GM18909 (cell line): ENCODE data around the gene PRTFDC1.
"Not testable (repeated sequence)": the region's sequence is repeated elsewhere in the genome, so short reads cannot be mapped to it uniquely, and the experiment has no call there.

Source experiments
- ATAC-seq: cut with Tn5 transposase; IDR thresholded peaks from one replicate; pipeline ENCODE4 v1.9.1; 2021; ENCODE audit warnings: mild to moderate bottlenecking; ENCODE audit not compliant: unreplicated experiment, poor library complexity

PRTFDC1 gene

DNA sequence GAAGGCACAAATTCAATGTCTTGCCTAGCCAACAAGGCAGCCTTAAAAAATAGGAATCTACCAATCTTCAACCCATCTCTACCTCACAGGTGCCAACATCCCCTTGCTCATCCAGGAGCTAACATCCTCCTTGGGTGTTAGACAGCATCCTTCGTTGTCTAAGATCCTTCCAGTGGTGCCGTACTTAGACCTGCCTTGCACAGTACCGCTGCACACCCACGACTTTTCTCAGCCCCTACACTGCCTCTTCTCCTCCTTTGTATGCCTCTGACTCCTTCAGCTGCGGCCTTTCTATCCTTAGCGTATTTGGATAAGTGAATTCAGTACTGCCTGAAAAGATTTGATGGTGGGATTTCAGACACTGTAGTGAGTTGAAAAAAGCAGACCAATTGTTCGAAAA, 15.9 kb upstream of the PRTFDC1 start:
- no peak for ATAC-seq

GRCh38 chr10:24966962-24967481, 14.6 kb upstream of the PRTFDC1 start:
- no peak for ATAC-seq

- ATAC-seq = no peak
Observed at GRCh38 chr10:24965051-24965450, 12.6 kb upstream of the PRTFDC1 start.

- ATAC-seq = no peak
Observed at GRCh38 chr10:24963521-24964041, 11.2 kb upstream of the PRTFDC1 start.

GRCh38 chr10:24962995-24963394, 10.6 kb upstream of the PRTFDC1 start:
- no peak for ATAC-seq

DNA sequence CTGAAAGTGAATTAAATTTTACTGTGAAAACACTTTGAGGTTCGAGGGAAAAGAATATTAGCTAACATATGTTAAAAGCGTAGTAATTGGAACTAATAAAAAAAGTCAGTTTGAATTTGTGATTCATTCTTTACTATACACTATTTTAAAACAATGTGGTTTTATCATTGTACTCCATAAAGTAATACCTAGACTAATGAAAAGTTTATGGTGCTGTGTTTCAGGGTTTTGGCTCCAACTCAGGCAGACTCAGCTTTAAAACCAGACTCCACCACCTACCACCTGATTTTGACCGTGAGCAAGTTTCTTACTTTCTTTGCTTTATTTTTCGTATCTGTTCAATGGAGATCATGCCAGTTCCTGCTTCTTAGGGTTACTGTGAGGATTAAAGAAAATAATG, 9.2 kb upstream of the PRTFDC1 start:
- ATAC-seq = no peak

DNA sequence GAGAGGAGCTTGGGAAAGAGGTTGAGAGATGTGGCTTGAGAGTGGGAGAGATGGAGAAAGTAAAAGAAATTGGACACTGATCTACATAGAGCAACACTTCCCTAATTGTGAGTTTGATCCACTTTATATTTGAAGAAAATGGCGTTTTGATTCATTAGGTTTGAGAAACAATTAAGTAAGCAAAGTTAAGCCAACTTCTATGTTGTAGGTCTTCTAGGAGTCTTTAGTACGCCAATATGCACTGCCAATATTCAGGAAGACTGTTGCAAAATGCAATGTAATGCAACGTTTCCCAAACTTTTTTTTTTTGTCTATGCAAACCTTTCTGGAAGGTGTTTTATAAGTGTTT, 7.0 kb upstream of the PRTFDC1 start:
- ATAC-seq = no peak

- no peak for ATAC-seq
Observed at GRCh38 chr10:24958721-24959381, 6.4 kb upstream of the PRTFDC1 start.

DNA sequence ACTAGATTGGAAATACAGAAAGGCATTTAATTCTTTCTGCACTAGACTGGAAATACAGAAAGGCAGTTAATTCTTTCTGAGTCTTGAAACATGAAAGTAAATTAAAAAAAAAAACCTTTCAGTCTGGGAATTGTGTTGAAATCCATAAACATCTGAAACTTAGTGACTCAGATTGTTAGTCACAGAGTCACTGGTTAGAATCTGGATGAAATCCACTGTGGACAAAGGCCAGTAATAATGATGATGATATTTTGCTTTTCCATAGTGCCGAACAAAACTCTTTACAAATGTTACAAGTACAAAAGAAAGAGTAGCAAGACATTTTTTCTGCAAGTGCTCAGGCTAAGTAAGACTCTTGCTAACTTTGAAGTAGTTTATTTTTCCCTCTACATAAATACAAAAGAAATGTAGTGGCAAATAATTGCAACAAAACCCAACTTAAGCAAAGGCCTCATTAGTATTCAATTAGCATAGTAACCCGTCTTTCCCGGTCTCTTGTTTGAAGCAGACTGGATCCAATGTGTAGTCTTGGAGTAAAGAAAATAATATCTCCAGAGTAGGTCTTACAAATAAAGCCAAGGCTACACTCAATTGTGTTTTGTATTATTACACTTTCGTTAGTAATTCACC, 5.8 kb upstream of the PRTFDC1 start:
- no peak for ATAC-seq

GRCh38 chr10:24957624-24958051, 5.2 kb upstream of the PRTFDC1 start:
- ATAC-seq = not testable (repeated sequence)

DNA sequence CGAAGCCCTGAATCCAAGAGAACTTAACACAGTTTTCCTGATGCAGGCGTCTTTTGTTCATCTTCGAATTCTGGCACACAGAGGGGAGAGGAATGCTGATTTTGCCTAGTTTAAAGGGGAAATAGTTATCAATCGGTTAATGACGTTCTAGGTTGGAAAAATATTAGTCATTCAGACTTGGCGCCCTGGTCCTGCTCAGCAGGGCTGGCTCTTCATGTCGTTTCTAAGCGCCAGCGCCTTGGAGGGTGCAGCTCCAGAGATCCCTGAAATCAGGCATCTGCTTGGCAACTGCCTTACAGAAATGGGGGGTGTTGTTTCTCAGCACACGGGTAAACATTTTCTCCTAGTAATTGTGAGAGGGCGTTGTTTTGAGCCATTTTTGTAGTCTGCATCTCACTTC, 1.3 kb upstream of the PRTFDC1 start:
- no peak for ATAC-seq

- ATAC-seq = peak; percentile 69
Observed at GRCh38 chr10:24952707-24953645, 570 bp upstream of the PRTFDC1 start.

GRCh38 chr10:24951201-24952142, 934 bp downstream of the PRTFDC1 start:
- peak; percentile 28 for ATAC-seq

DNA sequence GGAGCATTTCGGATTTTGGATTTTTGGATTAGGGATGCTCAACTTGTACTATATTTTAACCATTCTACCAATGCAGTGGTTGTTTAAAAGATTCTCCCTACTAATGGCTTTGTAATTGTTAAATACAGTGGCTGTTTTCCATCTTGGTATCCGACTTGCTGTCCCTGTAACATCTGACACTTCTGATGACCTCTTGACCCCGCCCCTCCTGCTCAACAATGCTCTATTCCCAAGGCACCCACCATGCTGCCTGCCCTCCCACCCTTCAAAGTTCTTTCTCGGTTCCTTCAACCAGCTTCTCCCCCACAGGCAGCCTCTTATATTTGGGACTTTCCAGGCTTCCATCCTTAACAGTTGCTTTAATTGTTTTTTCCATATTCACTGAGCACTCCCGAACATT, 2.0 kb downstream of the PRTFDC1 start:
- no peak for ATAC-seq

GRCh38 chr10:24949616-24950015, 2.8 kb downstream of the PRTFDC1 start:
- no peak for ATAC-seq

DNA sequence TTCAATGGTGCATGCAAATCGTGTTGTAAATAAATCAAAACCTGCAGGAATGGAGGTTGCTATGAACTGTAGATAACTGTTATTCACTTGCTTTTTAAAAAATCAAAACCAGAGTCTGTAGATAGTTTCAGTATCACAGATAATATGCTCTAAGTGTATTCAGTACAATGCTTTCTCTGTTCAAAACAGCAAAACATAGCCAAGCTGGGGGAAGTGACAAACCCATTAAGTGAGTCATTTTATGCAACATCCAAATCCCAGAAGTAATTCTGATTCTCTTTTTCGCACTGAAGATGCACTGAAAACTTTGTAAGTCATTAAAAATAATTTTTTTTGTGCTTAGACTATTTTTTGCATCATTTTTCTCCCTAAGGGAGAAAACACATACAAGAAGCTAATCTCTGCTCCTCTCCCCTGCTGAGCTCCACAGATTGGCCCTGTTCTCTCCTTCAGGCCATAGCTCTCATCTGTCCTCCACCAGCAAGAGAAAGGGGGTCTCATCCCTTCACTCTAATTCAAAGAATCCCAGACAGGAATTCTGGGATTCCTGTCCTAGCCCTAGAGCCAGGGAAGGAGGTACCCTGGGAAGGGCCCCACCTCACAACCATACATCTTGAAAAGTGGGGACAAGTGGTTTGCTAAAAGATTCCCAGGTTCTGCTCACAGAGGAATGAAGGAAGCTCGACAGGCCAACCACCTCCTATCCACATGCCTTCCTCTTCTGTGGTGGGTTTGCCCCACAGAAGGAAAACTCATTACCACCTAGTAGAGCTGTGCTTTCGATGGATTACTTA, 4.9 kb downstream of the PRTFDC1 start:
- ATAC-seq = peak; percentile 68

- ATAC-seq = no peak
Observed at GRCh38 chr10:24944512-24945255, 7.7 kb downstream of the PRTFDC1 start.

DNA sequence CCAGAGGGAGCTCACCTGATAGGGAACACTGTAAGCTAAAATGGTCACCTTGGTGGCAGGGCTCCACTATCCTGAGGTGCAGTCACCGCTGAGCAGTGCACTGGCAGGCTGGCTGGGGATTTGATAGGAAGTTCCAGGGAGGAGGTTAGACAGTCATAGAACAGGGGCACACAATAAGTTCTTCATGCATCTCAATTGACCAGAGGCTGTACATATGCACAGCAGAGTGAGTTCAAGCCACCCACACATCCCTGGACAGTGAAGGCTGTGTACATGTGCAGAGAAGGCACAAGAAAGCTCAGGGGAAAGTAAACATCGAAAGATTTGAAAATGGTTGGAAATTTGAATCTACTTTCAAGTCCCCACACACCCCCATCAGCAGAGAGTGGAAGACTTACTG, 13.9 kb downstream of the PRTFDC1 start:
- ATAC-seq = no peak
